ENCODE results near the gene RNF11.

Gene RNF11

GRCh38 chr1:51320967-51321923 is 85.2 kb downstream of the RNF11 start:
- DNase-seq (ENCODE audit: low read depth) = no peak
- TF ChIP-seq CTCF (IDR thresholded peaks at IDR 0.05; ENCODE audit: low read depth, low read length, missing control alignments) = no peak
- H3K4me3 ChIP-seq (ENCODE audit: low read depth, low read length) = no peak overlapping the region
- in situ Hi-C loops (cut with HindIII; ENCODE audit: low sequenced_read_pairs) = no loop called here

- no peak for DNase-seq (ENCODE audit: low read depth)
- TF ChIP-seq CTCF (IDR thresholded peaks at IDR 0.05; ENCODE audit: low read depth, low read length, missing control alignments) = no peak
- H3K4me3 ChIP-seq (ENCODE audit: low read depth, low read length) = no peak overlapping the region
- in situ Hi-C loops (cut with HindIII; ENCODE audit: low sequenced_read_pairs) = no loop called here
Observed at GRCh38 chr1:51321924-51322280, 85.8 kb downstream of the RNF11 start.

GRCh38 chr1:51322417-51323101 is 86.5 kb downstream of the RNF11 start:
- no peak for DNase-seq (ENCODE audit: low read depth)
- in situ Hi-C loops (cut with HindIII; ENCODE audit: low sequenced_read_pairs) = no loop called here
- no peak overlapping the region for H3K4me3 ChIP-seq (ENCODE audit: low read depth, low read length)
- TF ChIP-seq CTCF (IDR thresholded peaks at IDR 0.05; ENCODE audit: low read depth, low read length, missing control alignments) = no peak
